RKO (cell line): ENCODE results near the gene TCIRG1.

Experiments
- DNase-seq: peaks from one replicate; pipeline ENCODE4 v3.0.0-alpha.2; 2016; ENCODE audit warnings: low spot score

TCIRG1 gene

DNA sequence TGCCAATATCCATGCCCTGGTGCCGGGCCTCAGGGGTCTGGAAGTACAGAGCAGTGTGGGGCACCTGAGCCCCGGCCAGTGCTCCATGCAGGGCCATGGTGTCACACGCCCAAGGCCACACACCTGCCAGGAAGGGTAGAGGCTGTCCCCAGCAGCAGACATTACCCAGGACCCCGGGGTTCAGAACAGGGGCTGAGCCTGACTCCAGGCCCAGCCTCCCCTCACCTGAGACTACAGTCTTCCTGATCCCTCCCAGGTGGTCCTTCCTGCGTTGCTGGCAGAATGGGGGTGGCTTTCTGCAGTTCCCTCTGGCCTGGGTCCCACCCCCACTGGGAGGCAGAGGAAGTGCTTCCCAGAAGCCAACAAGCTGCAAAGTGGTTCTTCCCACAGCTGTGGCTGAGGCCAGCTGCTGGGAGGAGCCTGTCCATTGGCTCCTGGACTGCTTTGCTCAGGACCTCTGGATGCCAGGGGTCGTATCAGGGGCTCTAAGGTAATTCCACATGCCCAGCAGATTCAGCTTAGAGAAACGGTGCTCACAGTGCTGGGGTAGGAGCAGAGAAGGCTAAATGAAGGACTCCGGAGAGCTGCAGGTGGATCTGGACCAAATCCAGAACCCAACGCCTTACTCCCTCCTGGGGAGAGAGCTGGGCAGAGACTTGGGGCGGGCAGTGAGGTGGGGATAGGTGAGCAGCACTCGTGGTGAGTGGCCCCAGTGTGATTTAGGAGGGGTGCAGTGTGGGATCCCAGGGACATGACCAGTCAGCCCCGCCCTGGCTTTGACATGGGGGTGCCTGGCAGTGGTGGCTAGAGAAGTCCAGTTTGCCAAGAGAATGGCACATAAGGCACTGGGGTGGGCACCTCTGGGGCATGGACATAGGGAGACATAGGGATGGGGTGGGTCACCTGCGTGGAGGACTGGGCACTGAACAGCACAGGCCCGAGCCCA lies 12.6 kb downstream of the TCIRG1 start:
- DNase-seq = no peak

DNA sequence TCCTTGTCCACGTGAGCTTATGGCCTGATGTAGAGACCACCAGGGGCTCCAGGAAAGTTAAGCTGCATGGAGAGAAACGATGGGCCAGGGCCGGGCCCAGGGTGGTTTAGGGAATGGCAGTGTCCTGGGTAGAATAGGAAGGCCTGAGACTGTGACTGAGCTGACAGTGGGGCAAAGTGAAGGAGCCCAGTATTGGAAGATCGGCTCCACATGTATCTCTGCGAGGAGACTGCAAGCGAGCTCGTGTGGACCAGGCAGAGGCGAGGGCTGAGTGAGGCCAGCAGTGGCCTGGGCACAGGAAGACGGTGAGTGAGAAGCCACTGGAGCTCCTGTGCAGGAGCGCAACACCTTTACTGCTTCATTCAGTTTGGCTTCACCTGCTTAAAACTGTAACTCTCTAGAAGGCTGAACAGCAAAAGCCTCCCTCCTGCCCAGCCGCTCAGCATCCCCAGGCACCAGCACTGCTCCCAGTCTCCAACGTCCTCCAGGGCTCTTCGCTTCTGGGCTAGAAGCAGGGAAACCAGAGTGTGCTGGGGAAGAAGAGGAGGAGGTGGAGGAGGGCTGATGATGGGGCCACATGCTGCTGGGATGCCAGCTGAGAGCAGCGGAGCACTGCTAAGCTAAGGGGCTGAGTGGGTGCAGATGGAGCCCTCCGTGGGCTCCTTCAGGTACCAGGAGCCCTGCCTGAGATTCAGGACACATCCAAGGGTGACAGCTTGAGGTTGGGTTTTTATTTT lies 13.5 kb downstream of the TCIRG1 start:
- no peak for DNase-seq

DNA sequence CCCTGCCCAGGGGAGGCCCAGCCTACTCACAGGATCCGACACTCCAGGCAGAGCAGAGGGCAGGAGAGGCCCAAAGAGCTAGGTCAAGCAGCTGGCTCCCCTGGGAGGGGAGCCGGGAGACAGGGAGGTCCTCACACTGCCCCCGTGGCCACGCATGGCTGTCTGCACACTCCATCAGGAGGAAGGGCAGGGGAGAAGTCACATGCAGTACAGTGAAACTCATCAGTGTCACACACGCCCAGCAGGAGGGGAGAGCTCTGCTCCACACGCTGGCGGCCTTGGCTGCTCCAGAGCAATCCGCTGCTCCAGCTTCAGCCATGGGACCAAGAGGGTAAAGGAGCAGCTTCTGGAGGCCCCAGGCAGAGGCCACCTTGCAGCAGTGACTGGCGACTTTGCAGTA lies 14.3 kb downstream of the TCIRG1 start:
- DNase-seq = no peak

DNA sequence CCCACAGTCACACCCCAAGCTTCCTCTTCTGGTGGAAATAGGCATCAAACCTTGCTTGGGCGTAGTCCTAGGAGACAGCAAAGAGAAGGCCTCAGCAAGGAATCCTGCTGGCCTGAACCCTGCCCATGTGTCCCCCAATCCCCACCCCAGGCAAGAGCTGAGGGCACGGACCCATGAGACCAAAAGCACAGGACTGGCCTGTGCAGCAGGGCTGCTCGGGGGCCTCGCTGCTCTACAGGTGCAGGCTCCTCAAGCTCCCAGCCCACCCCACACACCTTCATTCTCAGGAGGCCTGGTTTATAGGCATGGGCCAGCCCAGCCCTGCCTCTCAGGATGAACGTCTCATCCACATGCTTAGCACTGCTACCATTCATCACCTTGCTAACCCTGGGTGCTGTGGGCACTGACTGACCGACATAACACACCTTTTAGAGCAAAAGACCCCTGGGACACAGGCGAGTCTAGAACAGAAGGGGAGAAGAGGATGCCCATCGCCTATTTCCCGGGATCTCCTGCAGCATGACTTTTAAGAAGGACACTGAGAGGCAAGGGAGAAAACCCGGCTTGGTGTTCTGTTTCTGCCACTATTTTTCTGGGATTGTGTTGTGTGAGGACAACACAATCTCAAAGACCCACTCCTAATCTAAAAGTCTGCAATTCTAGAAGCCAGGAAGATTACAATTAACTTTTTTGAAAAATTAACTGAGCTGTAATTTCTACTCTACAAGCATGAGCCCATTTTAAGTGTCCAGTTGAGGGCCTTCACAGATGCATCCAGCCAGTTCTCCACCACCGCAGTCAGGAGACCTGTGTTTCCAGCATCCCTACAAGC lies 15.4 kb downstream of the TCIRG1 start:
- DNase-seq = no peak

DNA sequence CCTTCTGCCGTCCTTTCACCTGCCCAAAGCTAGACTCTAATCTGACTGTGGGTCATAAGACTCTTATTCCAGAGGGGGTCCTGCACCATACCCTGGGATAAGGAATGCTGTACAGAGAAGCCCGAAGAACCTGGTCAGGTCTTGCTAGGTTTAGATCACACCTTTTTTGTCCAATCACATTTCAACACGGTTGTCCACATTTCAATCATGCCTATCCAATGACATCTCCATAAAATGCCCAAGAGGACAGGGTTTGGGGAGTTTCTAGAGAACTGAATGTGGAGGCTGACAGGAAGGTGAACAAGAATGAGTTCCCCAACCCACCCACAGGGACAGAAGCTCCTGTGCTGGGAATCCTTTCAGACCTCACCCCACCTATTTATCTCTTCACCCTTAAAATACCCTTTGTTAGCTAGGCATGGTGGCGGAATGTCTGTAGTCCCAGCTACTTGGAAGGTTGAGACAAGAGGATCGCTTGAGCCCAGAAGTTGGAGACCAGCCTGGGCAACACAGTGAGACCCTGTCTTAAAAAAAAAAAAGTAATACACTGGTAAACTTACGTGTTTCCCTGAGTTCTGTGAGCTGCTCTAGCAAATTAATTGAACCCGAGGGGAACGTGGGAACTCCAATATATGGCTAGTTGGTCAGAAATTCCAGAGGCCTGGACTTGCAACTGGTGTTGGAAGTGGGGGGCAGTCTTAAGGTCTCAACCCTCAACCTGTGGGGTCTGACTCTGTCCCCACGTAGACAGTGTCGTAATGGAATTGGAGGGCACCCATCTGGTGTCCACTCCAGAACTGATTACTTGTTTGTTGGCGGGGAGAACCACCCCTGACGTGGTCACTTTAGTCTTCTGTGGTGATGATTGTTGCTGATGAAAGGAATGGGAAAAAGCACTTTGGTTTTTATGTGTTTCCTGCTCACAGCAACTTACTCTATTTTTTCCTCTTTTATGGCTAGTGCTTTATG lies 17.8 kb downstream of the TCIRG1 start:
- DNase-seq = no peak

DNA sequence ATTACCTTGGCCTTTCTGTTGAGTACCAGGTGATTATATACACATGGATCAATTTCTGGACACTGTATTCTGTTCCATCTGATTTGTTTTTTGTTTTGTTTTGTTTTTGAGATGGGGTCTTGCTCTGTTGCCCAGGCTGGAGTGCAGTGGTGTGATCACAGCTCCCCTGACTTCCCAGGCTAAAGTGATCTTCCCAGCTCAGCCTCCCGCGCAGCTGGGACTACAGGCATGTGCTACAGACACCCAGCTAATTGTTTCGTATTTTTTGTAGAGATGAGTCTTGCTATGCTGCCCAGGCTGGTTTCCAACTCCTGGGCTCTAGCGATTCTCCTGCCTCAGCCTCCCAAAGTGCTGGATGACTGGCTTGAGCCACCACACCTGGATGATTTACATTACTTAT lies 19.0 kb downstream of the TCIRG1 start:
- no peak for DNase-seq

DNA sequence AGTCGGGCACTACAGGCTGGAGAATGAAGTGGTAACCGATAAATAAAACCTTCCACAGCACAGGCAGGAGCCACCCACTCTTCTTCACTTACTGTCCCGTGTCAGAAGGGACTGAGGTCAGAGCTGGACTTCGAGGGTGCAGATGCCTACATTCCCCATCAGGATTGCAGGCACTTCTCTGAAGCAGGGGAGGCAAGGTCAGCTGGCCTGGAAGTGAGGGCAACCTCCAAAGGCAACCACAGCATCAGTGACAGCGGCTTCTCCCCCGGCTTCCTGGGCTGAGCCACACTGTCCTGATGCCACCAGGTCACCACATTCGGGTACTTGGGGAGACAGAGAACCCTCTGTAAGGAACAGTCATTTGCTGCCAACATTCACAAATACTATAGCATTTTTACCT lies 22.7 kb downstream of the TCIRG1 start:
- no peak for DNase-seq

DNA sequence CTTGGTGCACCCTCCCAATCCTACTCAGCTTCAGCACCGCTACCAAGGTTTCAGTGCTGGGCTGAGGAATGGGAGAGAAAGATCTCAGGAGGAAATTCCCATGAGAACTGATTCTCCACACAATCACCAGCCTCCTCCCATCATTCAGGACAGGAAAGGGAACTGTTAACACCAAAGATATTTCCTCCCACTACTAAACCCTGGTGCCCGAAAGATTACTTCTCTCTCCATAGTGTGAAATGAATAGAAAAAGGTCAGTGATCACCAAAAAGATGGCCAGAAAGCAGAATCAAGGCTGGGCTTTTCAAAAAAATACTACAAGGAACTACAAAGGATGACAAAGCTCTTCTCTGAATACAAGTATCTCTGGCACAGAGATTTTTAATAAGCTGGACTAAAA lies 26.1 kb downstream of the TCIRG1 start:
- no peak for DNase-seq

DNA sequence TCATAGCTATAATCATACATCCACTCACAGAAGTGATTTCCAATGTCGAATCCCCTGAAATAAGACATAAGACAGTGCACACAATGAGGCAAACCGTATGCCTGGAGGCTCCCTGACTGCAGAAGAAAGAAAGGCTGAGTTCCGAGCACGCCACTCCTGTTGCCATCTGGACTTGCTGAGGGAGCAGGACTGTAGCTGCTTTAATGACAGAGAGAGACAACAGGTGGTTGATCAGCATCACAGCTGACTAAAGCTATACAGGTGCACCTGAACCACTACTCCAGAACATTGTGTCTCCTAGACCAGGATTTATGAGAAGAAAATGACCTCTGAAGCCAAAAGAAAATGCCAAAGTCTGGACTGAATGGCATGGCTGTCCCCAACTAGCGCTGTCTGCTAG lies 27.0 kb downstream of the TCIRG1 start:
- DNase-seq = no peak

DNA sequence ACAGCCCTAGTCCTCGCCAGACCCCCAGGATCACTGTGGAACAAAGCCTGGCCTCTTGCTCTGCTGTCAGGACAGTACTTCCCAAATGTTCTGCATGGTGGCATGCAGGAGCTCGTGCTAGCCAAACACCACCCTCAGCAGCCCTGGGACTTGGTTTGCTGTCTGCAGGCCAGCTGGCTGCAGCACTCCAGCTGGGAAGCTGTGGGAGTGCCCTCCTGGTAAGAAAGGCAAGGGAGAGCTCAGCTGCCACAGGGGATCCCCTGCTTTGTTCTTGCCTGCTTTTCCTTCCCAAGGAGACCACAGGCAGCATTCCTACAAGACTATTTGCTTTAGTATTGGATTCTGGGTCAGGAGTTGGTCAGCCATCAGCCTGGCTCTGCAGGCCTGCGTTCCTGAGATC lies 27.9 kb downstream of the TCIRG1 start:
- no peak for DNase-seq

DNA sequence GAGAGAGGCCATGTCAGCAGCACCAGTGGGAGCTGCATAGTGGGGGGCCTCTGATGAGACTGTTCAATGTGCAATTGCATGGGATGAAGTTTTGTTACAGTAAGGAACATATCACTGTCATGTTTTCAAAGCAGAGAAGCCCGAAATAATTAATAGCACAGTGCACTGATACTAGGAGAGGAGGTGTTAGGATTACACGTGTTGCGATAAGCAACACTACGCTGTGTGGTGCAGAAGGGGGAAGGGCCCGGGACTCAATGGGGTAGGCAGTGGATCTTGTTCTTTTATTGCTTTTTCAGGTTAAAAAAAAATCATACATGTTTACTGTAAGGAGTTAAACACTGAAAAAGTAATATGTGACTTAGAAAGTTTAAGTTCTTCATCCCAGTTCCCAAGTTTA lies 29.2 kb downstream of the TCIRG1 start:
- no peak for DNase-seq

DNA sequence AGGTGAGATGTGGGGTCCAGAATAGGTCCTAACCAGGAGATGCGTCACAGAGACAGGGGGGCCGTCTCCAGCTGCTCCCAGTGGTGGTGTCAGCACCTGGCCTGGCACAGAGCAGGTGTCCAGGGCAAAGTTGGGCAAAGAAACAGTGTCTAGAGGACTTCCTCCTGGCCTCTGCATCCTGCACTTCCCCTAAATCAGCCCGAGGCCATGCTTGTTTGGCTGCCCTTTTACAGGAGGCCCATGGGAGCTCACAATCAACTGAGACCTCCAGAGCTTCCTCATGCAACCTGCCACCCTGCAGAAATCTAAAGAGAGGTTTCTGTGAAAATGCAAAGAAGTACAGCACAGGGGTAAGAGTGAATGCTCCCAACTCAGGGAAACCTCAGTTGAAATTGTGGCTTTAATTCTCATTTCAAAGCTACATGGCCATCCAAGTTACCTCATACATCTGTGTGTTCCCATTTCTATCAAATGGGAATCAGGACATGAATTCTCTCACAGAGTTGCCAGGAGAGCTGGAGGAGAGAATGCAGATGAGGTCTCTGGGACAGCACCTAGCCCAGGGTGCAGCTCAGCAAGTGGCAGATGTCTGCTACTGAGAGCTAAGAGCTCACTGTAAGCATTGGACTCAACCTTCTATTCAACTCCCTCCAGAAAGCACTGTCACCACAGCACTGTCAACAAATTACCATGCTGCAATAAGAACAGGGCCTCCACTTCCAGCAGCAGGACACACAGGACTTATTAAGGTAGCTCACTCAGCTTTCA lies 32.6 kb downstream of the TCIRG1 start:
- no peak for DNase-seq

DNA sequence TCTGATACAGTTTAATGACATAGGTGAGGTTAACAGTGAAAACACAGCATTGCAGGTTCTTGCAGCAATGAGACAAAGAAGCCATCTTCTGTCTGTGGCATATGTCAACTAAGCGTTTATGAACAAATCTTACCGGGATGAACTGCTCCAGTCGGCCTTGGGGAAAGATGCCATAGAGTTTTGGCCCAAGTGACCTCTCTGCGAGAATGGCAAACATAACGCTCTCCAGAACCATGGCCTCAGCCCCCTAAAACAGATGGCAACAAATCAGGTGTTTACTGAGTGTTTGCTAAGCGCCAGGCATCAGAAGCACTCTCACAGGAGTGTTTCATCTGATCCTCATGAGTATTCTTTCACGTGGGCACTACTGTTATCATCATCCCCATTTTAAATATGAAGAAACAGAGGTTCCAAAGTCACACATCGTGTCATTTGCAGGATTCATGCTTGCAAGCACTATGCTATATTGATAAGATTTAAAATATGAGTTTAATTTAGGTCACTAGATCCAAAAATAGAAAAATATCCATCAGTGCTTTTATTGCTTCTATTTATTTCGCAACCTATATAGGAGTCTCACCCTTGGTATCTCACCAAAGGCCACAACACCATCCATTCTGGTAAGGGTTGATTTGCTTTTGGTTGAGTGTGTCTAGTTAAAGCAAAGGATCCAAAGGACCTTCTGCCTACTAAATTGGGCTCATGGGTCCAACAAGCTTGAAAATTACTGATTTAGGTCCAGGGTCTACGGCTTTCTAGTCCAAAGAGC lies 35.9 kb downstream of the TCIRG1 start:
- no peak for DNase-seq

DNA sequence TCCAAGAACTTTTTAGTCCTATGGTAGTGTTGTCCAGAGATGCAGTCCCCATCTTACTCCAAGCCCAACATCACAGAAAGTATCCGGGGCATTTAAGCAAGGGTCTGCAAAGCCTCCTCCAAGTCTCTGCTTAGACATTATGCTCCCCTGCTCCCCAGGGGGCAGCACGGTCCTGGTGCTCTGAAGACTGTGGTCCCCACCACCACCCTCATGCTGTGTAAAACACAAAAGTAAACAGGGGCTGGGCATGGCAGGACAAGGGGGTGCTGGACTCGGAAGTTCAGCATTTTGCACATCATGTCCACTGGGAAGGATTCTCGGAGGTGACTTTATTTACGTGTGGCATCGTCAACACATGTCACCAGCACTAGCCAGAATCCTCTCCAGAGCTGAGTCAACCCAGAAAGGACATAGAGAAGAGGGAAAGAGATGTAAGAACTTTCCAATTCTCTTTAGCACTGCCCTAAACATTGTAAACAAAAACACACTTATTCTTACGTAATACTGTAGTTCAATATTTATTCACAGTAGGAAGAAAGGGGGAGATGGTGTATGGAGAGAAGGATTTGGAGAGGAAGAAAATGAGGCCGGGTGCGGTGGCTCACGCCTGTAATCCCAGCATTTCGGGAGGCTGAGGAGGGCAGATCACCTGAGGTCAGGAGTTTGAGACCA lies 37.7 kb downstream of the TCIRG1 start:
- DNase-seq = no peak

DNA sequence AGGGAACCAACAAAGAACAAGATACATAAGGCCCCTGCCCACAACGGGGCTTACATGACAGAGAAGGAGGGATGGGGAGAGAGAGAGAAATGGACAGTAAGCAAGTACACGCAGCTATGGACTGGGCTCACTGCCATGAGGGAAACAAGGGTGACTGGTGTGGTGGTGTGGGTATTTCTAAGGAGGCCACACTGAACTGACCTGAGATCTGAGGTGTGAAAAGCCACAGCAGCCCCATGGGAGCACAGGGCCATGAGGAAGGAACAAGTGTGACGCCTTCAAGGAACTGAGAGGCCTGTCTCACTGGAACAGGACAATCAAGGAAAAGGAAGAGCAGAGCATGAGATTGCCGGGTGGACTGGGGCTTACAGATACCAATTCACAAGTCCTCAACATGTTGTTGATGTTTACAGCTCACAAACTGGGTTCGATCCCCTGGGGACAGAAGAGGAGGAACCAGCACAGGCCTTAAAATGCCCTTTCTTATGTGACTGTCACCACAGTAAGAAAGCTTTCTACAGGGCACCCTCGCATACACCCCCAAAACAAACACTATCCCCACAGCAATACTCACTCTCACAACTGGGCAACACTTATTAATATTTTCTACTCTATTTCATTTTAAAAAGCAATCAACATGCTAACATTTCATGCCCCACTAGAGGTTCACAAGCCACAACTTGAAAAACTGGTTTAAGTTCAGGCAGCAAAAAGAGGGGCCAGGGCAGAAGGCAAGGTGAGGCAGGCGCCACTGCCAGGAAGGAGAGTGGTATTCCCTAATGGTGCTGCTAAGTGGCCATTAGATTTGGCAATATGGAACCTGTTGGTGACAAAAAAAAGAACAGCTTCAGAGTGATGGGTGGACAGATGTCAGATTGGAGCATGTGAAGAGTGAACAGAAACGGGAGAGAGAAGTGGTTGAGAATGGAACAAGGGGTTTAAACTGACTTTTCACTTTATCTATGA lies 39.1 kb downstream of the TCIRG1 start:
- DNase-seq = no peak

DNA sequence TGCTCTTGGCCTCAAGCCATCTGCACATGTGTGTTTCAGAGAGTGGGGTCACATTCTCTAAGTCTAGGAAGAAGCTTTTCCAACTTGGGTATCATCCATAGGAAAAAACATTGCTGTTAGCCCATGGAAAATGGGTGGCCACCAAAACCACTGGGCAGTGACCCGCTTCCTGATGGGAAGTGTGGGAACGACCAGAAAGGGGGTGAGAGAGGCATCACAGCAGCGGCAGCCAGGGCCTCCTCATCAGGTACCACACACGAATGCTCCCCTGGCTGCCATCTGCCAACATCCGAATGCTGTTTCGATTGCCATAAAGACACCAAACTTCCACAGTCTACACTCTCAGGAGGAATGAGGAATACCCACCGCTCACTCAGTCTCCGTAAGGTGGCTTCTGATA lies 42.0 kb downstream of the TCIRG1 start:
- no peak for DNase-seq

DNA sequence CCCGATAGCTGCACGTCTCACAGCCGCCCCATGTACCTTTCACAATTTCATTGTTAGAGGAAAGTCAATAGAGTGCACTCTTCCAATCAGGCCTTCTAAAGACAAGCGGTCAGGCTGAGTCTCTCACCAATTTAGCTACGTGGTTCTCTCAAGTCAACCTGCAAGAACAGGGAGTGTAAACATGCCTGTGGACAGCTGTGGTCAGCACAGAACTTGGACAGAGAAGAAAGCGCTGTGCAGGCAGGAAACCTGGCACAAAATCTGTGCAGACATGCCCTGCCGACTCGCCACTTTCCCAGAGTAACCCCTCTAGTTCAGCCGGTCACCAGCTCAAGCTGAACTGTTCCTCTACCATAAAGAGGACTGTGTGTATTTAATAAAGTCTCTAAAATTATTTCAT lies 42.9 kb downstream of the TCIRG1 start:
- DNase-seq = no peak

DNA sequence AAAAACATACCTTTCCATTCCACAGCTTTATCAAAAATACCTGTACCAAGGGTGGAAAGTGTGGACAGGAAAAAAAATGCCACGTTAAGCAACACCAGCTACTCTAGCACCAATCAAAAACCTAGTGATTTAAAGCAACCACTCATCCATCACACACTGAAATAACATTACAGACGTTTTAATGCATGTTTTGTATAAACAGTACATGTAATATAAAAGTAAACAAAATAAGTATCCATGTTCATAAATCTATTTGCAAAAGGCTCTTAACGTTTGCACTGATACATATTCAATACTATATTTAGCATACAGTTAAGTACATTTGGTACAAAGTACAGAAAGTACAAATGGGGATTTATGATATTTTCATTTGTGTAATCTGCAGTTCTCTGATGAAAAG lies 43.7 kb downstream of the TCIRG1 start:
- no peak for DNase-seq
